Mesenchymal stem cell (in vitro differentiated cells and primary cell): Measurements from ENCODE around the gene KBTBD4.

ENCODE experiments used
- DNase-seq: peaks from one replicate; pipeline ENCODE4 v3.0.0-alpha.2; 2013
- H2AFZ ChIP-seq: one replicate; pipeline ENCODE4 v1.6.1; 2013; ENCODE audit warnings: low read depth, mild to moderate bottlenecking, control low read depth, inconsistent platforms, low read length, moderate library complexity
- H2AK5ac ChIP-seq: 2 replicates; pipeline ENCODE4 v1.6.1; 2013; ENCODE audit warnings: low read length, moderate library complexity, mild to moderate bottlenecking, inconsistent platforms; ENCODE audit not compliant: severe bottlenecking
- H2BK120ac ChIP-seq: one replicate; pipeline ENCODE4 v1.6.1; 2013; ENCODE audit warnings: low read depth, mild to moderate bottlenecking, inconsistent platforms, low read length, moderate library complexity
- H2BK12ac ChIP-seq, 2 experiments: one replicate each; pipeline ENCODE4 v1.6.1; 2013; ENCODE audit warnings: inconsistent platforms in 2 of 2, low read length in 2 of 2, mild to moderate bottlenecking in 2 of 2, moderate library complexity in 2 of 2, control low read depth in 1 of 2
- H2BK15ac ChIP-seq: one replicate; pipeline ENCODE4 v1.6.1; 2013; ENCODE audit warnings: mild to moderate bottlenecking, low read depth, inconsistent platforms; ENCODE audit not compliant: poor library complexity, severe bottlenecking
- H2BK5ac ChIP-seq: 2 replicates; pipeline ENCODE4 v1.6.1; 2013; ENCODE audit warnings: low read depth, mild to moderate bottlenecking, low read length, control low read depth, inconsistent platforms; ENCODE audit not compliant: poor library complexity, severe bottlenecking
- H3K14ac ChIP-seq, 2 experiments: one replicate each; pipeline ENCODE4 v1.6.1; 2013; ENCODE audit warnings: inconsistent platforms in 2 of 2, low read length in 2 of 2, control low read depth in 1 of 2, mild to moderate bottlenecking in 1 of 2, moderate library complexity in 1 of 2
- H3K18ac ChIP-seq, 2 experiments: one replicate each; pipeline ENCODE4 v1.6.1; 2013; ENCODE audit warnings: inconsistent platforms in 2 of 2, low read length in 2 of 2, control low read depth in 1 of 2, low read depth in 1 of 2, mild to moderate bottlenecking in 1 of 2
- H3K23ac ChIP-seq, 2 experiments: one replicate each; pipeline ENCODE4 v1.6.1; 2013; ENCODE audit warnings: inconsistent platforms in 2 of 2, low read length in 2 of 2, mild to moderate bottlenecking in 2 of 2, moderate library complexity in 2 of 2, control low read depth in 1 of 2
- H3K27ac ChIP-seq: 2 replicates; pipeline ENCODE4 v1.5.1; 2013; ENCODE audit warnings: mild to moderate bottlenecking, moderate library complexity, low read length, control low read depth, inconsistent platforms; ENCODE audit not compliant: poor library complexity, severe bottlenecking
- H3K27me3 ChIP-seq, 2 experiments: 2 replicates each; pipeline versions ENCODE4 v1.6.1 to v1.7.0; 2013; ENCODE audit warnings: low read length in 2 of 2, mild to moderate bottlenecking in 2 of 2, moderate library complexity in 2 of 2, control low read depth in 1 of 2, inconsistent platforms in 1 of 2; ENCODE audit not compliant: control insufficient read depth in 1 of 2, insufficient read depth in 1 of 2
- H3K36me3 ChIP-seq, 2 experiments: 2 replicates each; pipeline versions ENCODE4 v1.6.1 to v1.7.0; 2013; ENCODE audit warnings: low read length in 2 of 2, control low read depth in 1 of 2, inconsistent platforms in 1 of 2, low read depth in 1 of 2, mild to moderate bottlenecking in 1 of 2; ENCODE audit not compliant: insufficient read depth in 2 of 2, control insufficient read depth in 1 of 2
- H3K4ac ChIP-seq, 2 experiments: one replicate each; pipeline ENCODE4 v1.6.1; 2013; ENCODE audit warnings: inconsistent platforms in 2 of 2, low read length in 2 of 2, mild to moderate bottlenecking in 2 of 2, moderate library complexity in 2 of 2, control low read depth in 1 of 2, low read depth in 1 of 2
- H3K4me1 ChIP-seq: 2 replicates; pipeline ENCODE4 v1.6.1; 2013; ENCODE audit warnings: low read depth, low read length, control low read depth; ENCODE audit not compliant: control insufficient read depth, insufficient read depth
- H3K4me2 ChIP-seq: 2 replicates; pipeline ENCODE4 v1.6.1; 2013; ENCODE audit warnings: low read length, mild to moderate bottlenecking, inconsistent platforms; ENCODE audit not compliant: poor library complexity, severe bottlenecking
- H3K4me3 ChIP-seq, 2 experiments: 2 replicates each; pipeline versions ENCODE4 v1.5.1 to v1.7.0; 2013; ENCODE audit warnings: low read length in 2 of 2, mild to moderate bottlenecking in 2 of 2, control low read depth in 1 of 2, low read depth in 1 of 2; ENCODE audit not compliant: insufficient read depth in 1 of 2
- H3K79me1 ChIP-seq: replicated peaks from 2 replicates; pipeline ENCODE4 v1.6.1; 2013; ENCODE audit warnings: mild to moderate bottlenecking, control low read depth, low read length, inconsistent platforms; ENCODE audit not compliant: poor library complexity, severe bottlenecking
- H3K9ac ChIP-seq: 2 replicates; pipeline ENCODE4 v1.7.0; 2013; ENCODE audit warnings: mild to moderate bottlenecking, low read length, moderate library complexity
- H3K9me3 ChIP-seq: 2 replicates; pipeline ENCODE4 v1.7.0; 2013; ENCODE audit warnings: mild to moderate bottlenecking, low read length; ENCODE audit not compliant: control insufficient read depth
- H4K8ac ChIP-seq: one replicate; pipeline ENCODE4 v1.6.1; 2013; ENCODE audit warnings: inconsistent platforms, mild to moderate bottlenecking, low read length, moderate library complexity
- H4K91ac ChIP-seq: one replicate; pipeline ENCODE4 v1.6.1; 2013; ENCODE audit warnings: mild to moderate bottlenecking, low read length, inconsistent platforms
- WGBS: methylation state at CpG from one replicate; pipeline ENCODE4 v1.1.7; 2013; ENCODE audit warnings: mixed read lengths; 5-methylcytosine and 5-hydroxymethylcytosine counted together

The KBTBD4 gene

DNA sequence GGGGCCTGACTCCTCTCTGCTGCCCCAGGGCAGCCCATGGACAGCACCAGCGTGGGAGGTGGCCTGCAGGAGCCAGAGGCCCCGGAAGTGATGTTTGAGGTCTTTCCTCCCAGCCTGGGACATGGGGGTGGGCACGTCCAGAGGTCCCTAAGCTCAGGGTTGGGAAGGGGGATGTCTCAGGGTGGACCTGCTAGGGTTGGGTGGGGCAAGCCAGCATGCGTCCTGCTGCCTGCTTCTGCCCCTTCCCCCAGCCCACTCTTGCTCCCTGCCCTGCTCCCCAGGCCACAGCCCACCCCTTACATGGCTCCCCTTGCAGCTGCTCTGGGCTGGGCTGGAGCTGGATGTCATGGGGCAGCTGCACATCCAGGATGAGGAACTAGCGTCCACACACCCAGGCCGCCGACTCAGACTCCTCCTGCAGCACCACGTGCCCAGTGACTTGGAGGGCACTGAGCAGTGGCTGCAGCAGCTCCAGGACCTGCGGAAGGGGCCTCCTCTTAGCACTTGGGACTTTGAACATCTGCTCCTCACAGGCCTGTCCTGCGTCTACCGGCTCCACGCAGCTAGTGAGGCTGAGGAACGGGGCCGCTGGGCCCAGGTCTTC, 9.1 kb upstream of the KBTBD4 start:
- H3K14ac ChIP-seq: no peak overlapping the region
- no peak overlapping the region for H4K91ac ChIP-seq
- no peak overlapping the region for H3K4ac ChIP-seq

DNA sequence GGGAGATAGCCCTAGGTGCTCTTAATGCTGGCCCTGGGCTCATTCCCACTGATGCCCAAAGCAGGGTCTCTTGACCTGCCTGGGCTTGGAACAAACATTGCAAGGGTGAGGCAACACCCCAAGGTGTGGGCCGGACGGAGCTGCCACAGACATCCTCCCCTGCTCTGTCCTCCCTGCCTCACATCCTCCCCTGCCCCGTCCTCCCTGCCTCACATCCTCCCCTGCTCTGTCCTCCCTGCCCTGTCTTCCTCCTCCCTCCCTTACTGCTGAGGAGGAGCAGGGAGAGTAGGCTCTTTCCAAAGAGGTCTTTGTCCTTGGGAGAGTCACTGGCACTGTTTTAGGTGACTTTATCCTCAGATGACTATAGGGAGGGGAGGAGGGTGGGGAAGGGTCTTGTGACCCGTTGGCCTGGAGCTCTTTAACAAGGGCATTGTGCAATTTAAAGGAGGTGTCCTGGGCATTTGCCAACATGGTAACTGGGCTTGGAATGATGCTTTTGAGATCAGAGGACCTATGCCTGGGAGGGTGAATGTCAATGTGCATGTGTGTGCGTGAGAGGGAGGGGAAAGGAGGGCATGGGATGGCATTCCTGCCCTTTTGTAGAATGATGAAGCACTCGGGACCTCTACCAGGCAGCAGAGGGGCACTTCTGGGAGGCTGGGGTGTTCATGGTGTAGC, 8.4 kb upstream of the KBTBD4 start:
- H3K4me1 ChIP-seq: peaks cover 7% of the 10 kb centered on the region
- H3K9me3 ChIP-seq: no peaks in the 10 kb centered on the region
- H3K27ac ChIP-seq: no peak overlapping the region
- no peak overlapping the region for H4K8ac ChIP-seq
- peaks cover 2 to 7% of the 10 kb centered on the region in 2 experiments for H3K27me3 ChIP-seq
- H2BK5ac ChIP-seq: no peak overlapping the region
- H2BK15ac ChIP-seq: no peak overlapping the region
- H3K23ac ChIP-seq: no peak overlapping the region
- peaks cover 2% of the 10 kb centered on the region for H3K79me1 ChIP-seq
- H3K4me3 ChIP-seq: peak overlapping the region in 1 of 2 experiments; percentile 47
- H3K4ac ChIP-seq: no peak overlapping the region
- no peak for DNase-seq
- no peak overlapping the region for H3K18ac ChIP-seq
- no peak overlapping the region for H4K91ac ChIP-seq
- H3K4me2 ChIP-seq: no peak overlapping the region
- 91% methylated on average over 5 of the region's 6 CpGs for WGBS
- no peak overlapping the region for H2AK5ac ChIP-seq
- no peak overlapping the region for H2AFZ ChIP-seq
- H2BK120ac ChIP-seq: no peak overlapping the region
- peak overlapping the region; percentile 49 for H3K9ac ChIP-seq
- no peak overlapping the region for H3K14ac ChIP-seq
- H3K36me3 ChIP-seq: peaks cover 30 to 46% of the 10 kb centered on the region in 2 experiments
- peak overlapping the region in 1 of 2 experiments; percentile 12 for H2BK12ac ChIP-seq

More for the DNA sequence above, 9.1 kb upstream of the KBTBD4 start:
- Histone ChIP-seq H3K4me2 (no peak overlapping the region), H3K9me3 (no peaks in the 10 kb centered on the region), H3K27me3 (peaks cover 8 to 13% of the 10 kb centered on the region in 2 experiments), H3K36me3 (peaks cover 23 to 39% of the 10 kb centered on the region in 2 experiments), H3K23ac (no peak overlapping the region), H3K4me1 (peaks cover 8% of the 10 kb centered on the region), H4K8ac (no peak overlapping the region), H2BK12ac (no peak overlapping the region), H3K18ac (no peak overlapping the region), H3K27ac (no peak overlapping the region), H2BK120ac (no peak overlapping the region), H2AK5ac (no peak overlapping the region), H2BK5ac (no peak overlapping the region), H3K9ac (no peak overlapping the region), H2BK15ac (no peak overlapping the region), H3K4me3 (peak overlapping the region in 1 of 2 experiments; percentile 47), H3K79me1 (no peaks in the 10 kb centered on the region), H2AFZ (no peak overlapping the region)
- DNase-seq: no peak
- WGBS: 88% methylated on average over 14 of the region's 14 CpGs

DNA sequence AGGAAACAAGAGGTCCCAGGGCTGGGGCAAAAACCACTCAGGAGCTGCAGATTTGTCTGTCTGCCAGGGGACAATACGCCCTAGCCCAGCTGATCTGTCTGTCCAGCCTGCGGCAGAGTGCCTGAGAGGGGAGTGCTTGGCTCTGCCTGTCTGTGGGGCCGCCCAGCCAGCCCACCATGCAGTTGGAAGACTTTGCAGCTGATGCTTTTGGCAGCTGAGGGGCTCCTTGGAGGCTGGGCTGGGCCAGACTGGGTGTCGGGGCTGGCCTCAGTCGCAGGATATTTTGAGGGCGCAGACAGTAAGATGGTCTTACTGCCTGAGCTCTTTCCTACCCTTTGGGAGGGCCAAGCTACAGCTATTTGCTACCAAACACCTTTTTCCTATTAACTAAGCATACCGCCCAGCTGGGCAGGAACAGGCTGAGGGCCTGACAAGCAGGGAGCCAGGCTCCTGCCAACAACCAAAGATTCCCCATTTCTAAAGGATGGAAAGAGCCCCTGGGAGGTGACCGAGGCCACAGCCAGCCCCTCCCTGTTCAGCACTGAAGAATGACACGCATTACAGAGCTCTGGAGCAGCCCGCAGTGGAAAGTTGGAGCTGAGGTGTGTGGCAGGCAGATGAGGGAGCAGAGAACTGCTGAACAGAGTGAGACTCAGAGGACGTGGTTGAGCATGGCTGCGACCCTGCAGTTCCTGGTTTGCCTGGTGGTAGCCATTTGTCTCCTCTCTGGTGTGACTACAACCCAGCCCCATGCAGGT, 7.5 kb upstream of the KBTBD4 start, which contains the start of gene FAM180B:
Gene FAM180B (plus strand): TSS at position 581 of the 758 bp plus-strand sequence. CDS start 91 bp downstream, at position 672.
- no peak within 1 kb of the TSS for H3K27ac ChIP-seq
- H2AFZ ChIP-seq: no peak within 1 kb of the TSS
- H3K36me3 ChIP-seq: peaks cover 39 to 51% of the 10 kb centered on the region in 2 experiments
- H3K4ac ChIP-seq: no peak within 1 kb of the TSS
- H3K4me2 ChIP-seq: no peak within 1 kb of the TSS
- peak within 1 kb of the TSS; percentile 49 for H3K9ac ChIP-seq
- no peak within 1 kb of the TSS for H2BK5ac ChIP-seq
- no peaks in the 10 kb centered on the region for H3K9me3 ChIP-seq
- no peak within 1 kb of the TSS for H3K14ac ChIP-seq
- no peak within 1 kb of the TSS for H3K23ac ChIP-seq
- DNase-seq: no peak
- no peaks in the 10 kb centered on the region for H3K4me1 ChIP-seq
- no peak within 1 kb of the TSS for H4K8ac ChIP-seq
- H2AK5ac ChIP-seq: no peak within 1 kb of the TSS
- H3K27me3 ChIP-seq: no peaks in the 10 kb centered on the region
- no peak within 1 kb of the TSS for H2BK120ac ChIP-seq
- 90% methylated on average over 12 of the region's 12 CpGs for WGBS
- H3K4me3 ChIP-seq: peak within 1 kb of the TSS in 1 of 2 experiments; percentile 47
- no peak within 1 kb of the TSS for H4K91ac ChIP-seq
- H2BK12ac ChIP-seq: peak within 1 kb of the TSS in 1 of 2 experiments; percentile 12
- no peak within 1 kb of the TSS for H3K18ac ChIP-seq
- H2BK15ac ChIP-seq: no peak within 1 kb of the TSS
- peaks cover 6% of the 10 kb centered on the region for H3K79me1 ChIP-seq

DNA sequence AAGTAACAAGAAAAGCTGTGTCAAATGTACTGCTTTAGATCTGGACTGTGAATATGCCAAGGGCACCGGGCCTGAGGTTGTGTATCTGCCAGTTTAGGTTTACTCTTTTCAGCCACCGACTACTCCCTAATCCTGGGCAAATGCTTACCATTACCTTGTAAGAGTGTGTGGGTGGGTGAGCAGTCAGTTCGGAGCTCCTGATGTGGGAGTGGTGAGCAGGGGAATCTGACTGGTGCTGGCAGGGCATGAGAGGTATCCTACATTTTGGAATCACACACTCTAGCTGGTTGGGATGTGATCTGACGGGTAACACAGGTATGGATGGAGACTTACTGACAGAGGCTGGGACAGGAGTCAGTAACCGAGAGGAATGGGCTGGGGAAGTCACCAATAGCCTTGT, 5.1 kb upstream of the KBTBD4 start:
- H3K4me1 ChIP-seq: peaks cover 2% of the 10 kb centered on the region
- no peak overlapping the region for H2AK5ac ChIP-seq
- no peak overlapping the region for H3K23ac ChIP-seq
- H4K91ac ChIP-seq: no peak overlapping the region
- no peak overlapping the region for H3K9ac ChIP-seq
- H2BK12ac ChIP-seq: no peak overlapping the region
- no peak overlapping the region for H3K14ac ChIP-seq
- no peak overlapping the region for H3K18ac ChIP-seq
- peaks cover 45 to 49% of the 10 kb centered on the region in 2 experiments for H3K36me3 ChIP-seq
- no peak overlapping the region for H3K4me3 ChIP-seq
- no peak overlapping the region for H2BK15ac ChIP-seq
- DNase-seq: no peak
- H3K4me2 ChIP-seq: no peak overlapping the region
- H3K27ac ChIP-seq: no peak overlapping the region
- no peak overlapping the region for H2BK120ac ChIP-seq
- 95% methylated on average over 5 of the region's 5 CpGs for WGBS
- H3K79me1 ChIP-seq: peaks cover 12% of the 10 kb centered on the region
- H4K8ac ChIP-seq: no peak overlapping the region
- no peak overlapping the region for H2BK5ac ChIP-seq
- H3K9me3 ChIP-seq: no peaks in the 10 kb centered on the region
- H3K27me3 ChIP-seq: no peaks in the 10 kb centered on the region
- H3K4ac ChIP-seq: no peak overlapping the region
- H2AFZ ChIP-seq: no peak overlapping the region
